Testis (tissue), 2 donors: ENCODE data around the gene TBC1D16.
A peak's percentile ranks its signal among the peaks of the same experiment; 100 is the strongest.

Source experiments
- CTCF ChIP-seq, 3 experiments: fragments of 450-650 bp in 2 of 3; fragments of 200-600 bp in 1 of 3; sonication (generic) in 1 of 3; IDR thresholded peaks; one replicate each; pipeline ENCODE4 v1.5.1; 2016 to 2019; ENCODE audit warnings: antibody characterized with exemption in 3 of 3, mild to moderate bottlenecking in 2 of 3, moderate library complexity in 1 of 3
- POLR2A ChIP-seq: fragments of 450-650 bp; IDR thresholded peaks from one replicate; pipeline ENCODE4 v1.6.1; 2017; ENCODE audit warnings: antibody characterized with exemption, mild to moderate bottlenecking, moderate library complexity

- TF ChIP-seq POLR2A, result no peak
- peak; percentile 47 to 65 (median 48) for TF ChIP-seq CTCF (IDR thresholded peaks at IDR 0.05)
Measured at GRCh38 chr17:79923974-79924638, 111.6 kb downstream of the TBC1D16 start.
